ENCODE data around the gene ZNF22.

ZNF22 gene

GRCh38 chr10:44979281-44980191 is 21.2 kb upstream of the ZNF22 start:
- Histone ChIP-seq H3K27me3 (ENCODE audit: low read depth, low read length) (no peaks in the 10 kb centered on the region), H3K27ac (ENCODE audit: low read length) (peak overlapping the region; percentile 90), H3K4me3 (ENCODE audit: low read depth in 1 of 2, low read length in 2 of 2) (no peak overlapping the region), H3K36me3 (ENCODE audit: control insufficient read depth in 1 of 2, insufficient read depth in 2 of 2, low read length in 2 of 2) (peaks cover 12 to 14% of the 10 kb centered on the region in 2 donors), H3K9me3 (ENCODE audit: control insufficient read depth in 1 of 2, low read length in 2 of 2) (no peaks in the 10 kb centered on the region), H3K4me1 (ENCODE audit: control insufficient read depth in 1 of 2, insufficient read depth in 2 of 2, low read length in 2 of 2) (peaks cover 32 to 59% of the 10 kb centered on the region in 2 donors)

- Histone ChIP-seq H3K4me3 (ENCODE audit: low read depth in 1 of 2, low read length in 2 of 2) (peak overlapping the region in 1 of 2 donors; percentile 22), H3K36me3 (ENCODE audit: control insufficient read depth in 1 of 2, insufficient read depth in 2 of 2, low read length in 2 of 2) (peaks cover 12 to 22% of the 10 kb centered on the region in 2 donors), H3K4me1 (ENCODE audit: control insufficient read depth in 1 of 2, insufficient read depth in 2 of 2, low read length in 2 of 2) (peaks cover 30 to 57% of the 10 kb centered on the region in 2 donors), H3K9me3 (ENCODE audit: control insufficient read depth in 1 of 2, low read length in 2 of 2) (no peaks in the 10 kb centered on the region), H3K27ac (ENCODE audit: low read length) (peak overlapping the region; percentile 90), H3K27me3 (ENCODE audit: low read depth, low read length) (no peaks in the 10 kb centered on the region)
These were observed 20.2 kb upstream of the ZNF22 start for GRCh38 chr10:44980309-44981171.

- H3K4me3 ChIP-seq (ENCODE audit: low read depth in 1 of 2, low read length in 2 of 2): peak overlapping the region in 1 of 2 donors; percentile 22
These were observed 19.3 kb upstream of the ZNF22 start for GRCh38 chr10:44981172-44982113.

GRCh38 chr10:44982114-44982460 is 18.6 kb upstream of the ZNF22 start:
- peak overlapping the region; percentile 90 for H3K27ac ChIP-seq (ENCODE audit: low read length)
- peaks cover 22 to 53% of the 10 kb centered on the region in 2 donors for H3K4me1 ChIP-seq (ENCODE audit: control insufficient read depth in 1 of 2, insufficient read depth in 2 of 2, low read length in 2 of 2)
- H3K27me3 ChIP-seq (ENCODE audit: low read depth, low read length): no peaks in the 10 kb centered on the region
- H3K36me3 ChIP-seq (ENCODE audit: control insufficient read depth in 1 of 2, insufficient read depth in 2 of 2, low read length in 2 of 2): peaks cover 17 to 22% of the 10 kb centered on the region in 2 donors
- H3K4me3 ChIP-seq (ENCODE audit: low read depth in 1 of 2, low read length in 2 of 2): no peak overlapping the region
- no peaks in the 10 kb centered on the region for H3K9me3 ChIP-seq (ENCODE audit: control insufficient read depth in 1 of 2, low read length in 2 of 2)

More at GRCh38 chr10:44981172-44982113, 19.3 kb upstream of the ZNF22 start:
- Histone ChIP-seq H3K9me3 (ENCODE audit: control insufficient read depth in 1 of 2, low read length in 2 of 2) (no peaks in the 10 kb centered on the region), H3K4me1 (ENCODE audit: control insufficient read depth in 1 of 2, insufficient read depth in 2 of 2, low read length in 2 of 2) (peaks cover 22 to 53% of the 10 kb centered on the region in 2 donors), H3K27me3 (ENCODE audit: low read depth, low read length) (no peaks in the 10 kb centered on the region), H3K27ac (ENCODE audit: low read length) (peak overlapping the region; percentile 90), H3K36me3 (ENCODE audit: control insufficient read depth in 1 of 2, insufficient read depth in 2 of 2, low read length in 2 of 2) (peaks cover 14 to 22% of the 10 kb centered on the region in 2 donors)

- Histone ChIP-seq H3K36me3 (ENCODE audit: control insufficient read depth in 1 of 2, insufficient read depth in 2 of 2, low read length in 2 of 2) (peaks cover 17 to 20% of the 10 kb centered on the region in 2 donors), H3K27me3 (ENCODE audit: low read depth, low read length) (no peaks in the 10 kb centered on the region), H3K27ac (ENCODE audit: low read length) (peak overlapping the region; percentile 0), H3K9me3 (ENCODE audit: control insufficient read depth in 1 of 2, low read length in 2 of 2) (no peaks in the 10 kb centered on the region), H3K4me1 (ENCODE audit: control insufficient read depth in 1 of 2, insufficient read depth in 2 of 2, low read length in 2 of 2) (peaks cover 22 to 52% of the 10 kb centered on the region in 2 donors), H3K4me3 (ENCODE audit: low read depth in 1 of 2, low read length in 2 of 2) (no peak overlapping the region)
These were observed 18.2 kb upstream of the ZNF22 start for GRCh38 chr10:44982496-44982895.

- Histone ChIP-seq H3K9me3 (ENCODE audit: control insufficient read depth in 1 of 2, low read length in 2 of 2) (no peaks in the 10 kb centered on the region), H3K36me3 (ENCODE audit: control insufficient read depth in 1 of 2, insufficient read depth in 2 of 2, low read length in 2 of 2) (peaks cover 15 to 16% of the 10 kb centered on the region in 2 donors), H3K27ac (ENCODE audit: low read length) (no peak overlapping the region), H3K4me3 (ENCODE audit: low read depth in 1 of 2, low read length in 2 of 2) (no peak overlapping the region), H3K4me1 (ENCODE audit: control insufficient read depth in 1 of 2, insufficient read depth in 2 of 2, low read length in 2 of 2) (peaks cover 22 to 44% of the 10 kb centered on the region in 2 donors), H3K27me3 (ENCODE audit: low read depth, low read length) (no peaks in the 10 kb centered on the region)
These were observed 17.4 kb upstream of the ZNF22 start for GRCh38 chr10:44983066-44983894.

- no peaks in the 10 kb centered on the region for H3K27me3 ChIP-seq (ENCODE audit: low read depth, low read length)
- no peak overlapping the region for H3K4me3 ChIP-seq (ENCODE audit: low read depth in 1 of 2, low read length in 2 of 2)
- peaks cover 21 to 40% of the 10 kb centered on the region in 2 donors for H3K4me1 ChIP-seq (ENCODE audit: control insufficient read depth in 1 of 2, insufficient read depth in 2 of 2, low read length in 2 of 2)
- no peaks in the 10 kb centered on the region for H3K9me3 ChIP-seq (ENCODE audit: control insufficient read depth in 1 of 2, low read length in 2 of 2)
- peaks cover 14 to 16% of the 10 kb centered on the region in 2 donors for H3K36me3 ChIP-seq (ENCODE audit: control insufficient read depth in 1 of 2, insufficient read depth in 2 of 2, low read length in 2 of 2)
- H3K27ac ChIP-seq (ENCODE audit: low read length): no peak overlapping the region
These were observed 16.8 kb upstream of the ZNF22 start for GRCh38 chr10:44983895-44984278.

- H3K36me3 ChIP-seq (ENCODE audit: control insufficient read depth in 1 of 2, insufficient read depth in 2 of 2, low read length in 2 of 2): peaks cover 14 to 18% of the 10 kb centered on the region in 2 donors
- H3K4me1 ChIP-seq (ENCODE audit: control insufficient read depth in 1 of 2, insufficient read depth in 2 of 2, low read length in 2 of 2): peaks cover 14 to 32% of the 10 kb centered on the region in 2 donors
These were observed 16.0 kb upstream of the ZNF22 start for GRCh38 chr10:44984671-44985101.

GRCh38 chr10:44985175-44985681 is 15.5 kb upstream of the ZNF22 start:
- Histone ChIP-seq H3K36me3 (ENCODE audit: control insufficient read depth in 1 of 2, insufficient read depth in 2 of 2, low read length in 2 of 2) (peaks cover 14 to 20% of the 10 kb centered on the region in 2 donors), H3K9me3 (ENCODE audit: control insufficient read depth in 1 of 2, low read length in 2 of 2) (no peaks in the 10 kb centered on the region), H3K27me3 (ENCODE audit: low read depth, low read length) (no peaks in the 10 kb centered on the region), H3K27ac (ENCODE audit: low read length) (peak overlapping the region; percentile 52), H3K4me3 (ENCODE audit: low read depth in 1 of 2, low read length in 2 of 2) (no peak overlapping the region), H3K4me1 (ENCODE audit: control insufficient read depth in 1 of 2, insufficient read depth in 2 of 2, low read length in 2 of 2) (peaks cover 13 to 26% of the 10 kb centered on the region in 2 donors)

More at GRCh38 chr10:44984671-44985101, 16.0 kb upstream of the ZNF22 start:
- no peaks in the 10 kb centered on the region for H3K9me3 ChIP-seq (ENCODE audit: control insufficient read depth in 1 of 2, low read length in 2 of 2)
- H3K27ac ChIP-seq (ENCODE audit: low read length): no peak overlapping the region
- no peak overlapping the region for H3K4me3 ChIP-seq (ENCODE audit: low read depth in 1 of 2, low read length in 2 of 2)
- H3K27me3 ChIP-seq (ENCODE audit: low read depth, low read length): no peaks in the 10 kb centered on the region

- peaks cover 14 to 20% of the 10 kb centered on the region in 2 donors for H3K36me3 ChIP-seq (ENCODE audit: control insufficient read depth in 1 of 2, insufficient read depth in 2 of 2, low read length in 2 of 2)
- no peaks in the 10 kb centered on the region for H3K27me3 ChIP-seq (ENCODE audit: low read depth, low read length)
- H3K4me3 ChIP-seq (ENCODE audit: low read depth in 1 of 2, low read length in 2 of 2): no peak overlapping the region
- H3K4me1 ChIP-seq (ENCODE audit: control insufficient read depth in 1 of 2, insufficient read depth in 2 of 2, low read length in 2 of 2): peaks cover 5 to 17% of the 10 kb centered on the region in 2 donors
- H3K9me3 ChIP-seq (ENCODE audit: control insufficient read depth in 1 of 2, low read length in 2 of 2): no peaks in the 10 kb centered on the region
- H3K27ac ChIP-seq (ENCODE audit: low read length): peak overlapping the region; percentile 10
These were observed 14.5 kb upstream of the ZNF22 start for GRCh38 chr10:44986179-44986578.

All from muscle layer of duodenum (tissue), 2 donors.